ENCODE results near the gene CCDC90B. TPM values are rescaled to one million over a fixed set of nuclear protein-coding genes. Genes with fewer than 3 reads are reported as not detected.
A peak's percentile ranks its signal among the peaks of the same experiment; 100 is the strongest.

The CCDC90B gene
- total RNA-seq, 1 donor, result 60.8 TPM

DNA sequence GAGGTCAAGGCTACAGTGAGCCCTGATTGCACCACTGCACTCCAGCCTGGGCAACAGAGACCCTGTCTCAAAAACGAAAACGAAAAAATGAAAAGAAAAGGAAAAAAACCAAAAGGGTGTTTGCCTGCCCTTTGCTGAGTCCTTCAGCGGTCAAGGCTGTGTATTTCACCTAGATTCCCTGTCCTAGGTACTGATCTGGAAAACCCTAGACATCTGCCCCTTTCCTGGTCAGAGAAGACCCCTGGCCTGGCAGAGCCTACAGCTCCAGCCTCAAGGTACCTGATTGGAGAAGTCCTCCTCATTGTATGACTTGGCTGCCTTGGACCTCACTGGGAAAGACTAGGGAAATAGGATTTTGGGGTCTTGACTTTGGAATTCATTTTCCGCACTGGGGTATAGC lies 8.0 kb upstream of the CCDC90B start:
- Histone ChIP-seq H4K20me1 (ENCODE audit: insufficient read depth, low read length) (no peaks in the 10 kb centered on the region), H3K4me1 (ENCODE audit: insufficient read depth, low read length) (no peaks in the 10 kb centered on the region), H3K4me3 (ENCODE audit: insufficient read depth, low read length) (no peak overlapping the region), H3K79me2 (ENCODE audit: insufficient read depth, low read length) (no peaks in the 10 kb centered on the region), H2AFZ (ENCODE audit: low read length) (no peak overlapping the region), H3K27me3 (ENCODE audit: insufficient read depth, low read length) (no peaks in the 10 kb centered on the region), H3K27ac (ENCODE audit: low read depth, low read length) (no peak overlapping the region), H3K9me3 (ENCODE audit: low read depth, low read length) (no peaks in the 10 kb centered on the region), H3K36me3 (ENCODE audit: insufficient read depth, low read length) (no peaks in the 10 kb centered on the region), H3K4me2 (ENCODE audit: insufficient read depth, low read length) (no peak overlapping the region)
- TF ChIP-seq CTCF (IDR thresholded peaks at IDR 0.05; ENCODE audit: extremely low read depth, low read depth, low read length), result no peak
- no peak for DNase-seq (ENCODE audit: insufficient read length, low spot score, missing footprints)

GRCh38 chr11:83293457-83293774 lies 7.2 kb upstream of the CCDC90B start:
- Histone ChIP-seq H3K27me3 (ENCODE audit: insufficient read depth, low read length) (no peaks in the 10 kb centered on the region), H3K79me2 (ENCODE audit: insufficient read depth, low read length) (no peaks in the 10 kb centered on the region), H3K4me3 (ENCODE audit: insufficient read depth, low read length) (no peak overlapping the region), H3K27ac (ENCODE audit: low read depth, low read length) (no peak overlapping the region), H3K9me3 (ENCODE audit: low read depth, low read length) (no peaks in the 10 kb centered on the region), H2AFZ (ENCODE audit: low read length) (no peak overlapping the region), H4K20me1 (ENCODE audit: insufficient read depth, low read length) (no peaks in the 10 kb centered on the region), H3K4me1 (ENCODE audit: insufficient read depth, low read length) (no peaks in the 10 kb centered on the region), H3K36me3 (ENCODE audit: insufficient read depth, low read length) (no peaks in the 10 kb centered on the region), H3K4me2 (ENCODE audit: insufficient read depth, low read length) (no peak overlapping the region)
- DNase-seq (ENCODE audit: insufficient read length, low spot score, missing footprints), result no peak
- TF ChIP-seq CTCF (IDR thresholded peaks at IDR 0.05; ENCODE audit: extremely low read depth, low read depth, low read length), result no peak

- Histone ChIP-seq H3K9me3 (ENCODE audit: low read depth, low read length) (no peaks in the 10 kb centered on the region), H3K4me2 (ENCODE audit: insufficient read depth, low read length) (peak overlapping the region; percentile 77), H3K79me2 (ENCODE audit: insufficient read depth, low read length) (no peaks in the 10 kb centered on the region), H4K20me1 (ENCODE audit: insufficient read depth, low read length) (no peaks in the 10 kb centered on the region), H3K27ac (ENCODE audit: low read depth, low read length) (no peak overlapping the region), H3K36me3 (ENCODE audit: insufficient read depth, low read length) (no peaks in the 10 kb centered on the region), H3K4me1 (ENCODE audit: insufficient read depth, low read length) (no peaks in the 10 kb centered on the region), H3K4me3 (ENCODE audit: insufficient read depth, low read length) (peak overlapping the region; percentile 44), H3K27me3 (ENCODE audit: insufficient read depth, low read length) (no peaks in the 10 kb centered on the region), H2AFZ (ENCODE audit: low read length) (peak overlapping the region; percentile 71)
- TF ChIP-seq CTCF (IDR thresholded peaks at IDR 0.05; ENCODE audit: extremely low read depth, low read depth, low read length), result peak; percentile 81
- peak; percentile 60 for DNase-seq (ENCODE audit: insufficient read length, low spot score, missing footprints)
Observed at GRCh38 chr11:83292709-83293456, 6.7 kb upstream of the CCDC90B start.

DNA sequence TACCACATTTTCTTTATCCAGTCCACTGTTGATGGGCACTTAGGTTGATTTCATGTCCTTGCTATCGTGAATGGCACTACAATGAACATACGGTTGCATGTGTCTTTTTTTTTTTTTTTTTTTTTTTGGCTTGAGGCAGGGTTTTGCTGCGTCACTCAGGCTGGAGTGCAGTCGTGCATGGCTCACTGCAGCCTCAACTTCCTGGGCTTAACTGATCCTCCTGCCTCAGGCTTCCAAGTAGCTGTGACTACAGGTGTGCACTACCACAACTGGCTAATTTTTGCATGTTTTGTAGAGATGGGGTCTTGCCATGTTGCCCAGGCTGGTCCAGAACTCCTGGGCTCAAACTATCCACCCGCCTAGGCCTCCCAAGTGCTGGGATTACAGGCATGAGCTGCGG lies 1.5 kb upstream of the CCDC90B start:
- Histone ChIP-seq H4K20me1 (ENCODE audit: insufficient read depth, low read length) (peaks cover 2% of the 10 kb centered on the region), H3K9me3 (ENCODE audit: low read depth, low read length) (no peaks in the 10 kb centered on the region), H3K27ac (ENCODE audit: low read depth, low read length) (no peak overlapping the region), H3K4me2 (ENCODE audit: insufficient read depth, low read length) (no peak overlapping the region), H3K4me1 (ENCODE audit: insufficient read depth, low read length) (peaks cover 16% of the 10 kb centered on the region), H3K27me3 (ENCODE audit: insufficient read depth, low read length) (no peaks in the 10 kb centered on the region), H3K36me3 (ENCODE audit: insufficient read depth, low read length) (no peaks in the 10 kb centered on the region), H3K4me3 (ENCODE audit: insufficient read depth, low read length) (no peak overlapping the region), H2AFZ (ENCODE audit: low read length) (no peak overlapping the region), H3K79me2 (ENCODE audit: insufficient read depth, low read length) (peaks cover 30% of the 10 kb centered on the region)
- DNase-seq (ENCODE audit: insufficient read length, low spot score, missing footprints), result no peak
- TF ChIP-seq CTCF (IDR thresholded peaks at IDR 0.05; ENCODE audit: extremely low read depth, low read depth, low read length), result no peak

All from osteoblast (primary cell).